ENCODE measurements around the gene PDIA2.
"Not testable (repeated sequence)": the region's sequence is repeated elsewhere in the genome, so short reads cannot be mapped to it uniquely, and the experiment has no call there.

- not testable (repeated sequence) for TF ChIP-seq CTCF, POLR2AphosphoS5 (IDR thresholded peaks at IDR 0.05)
Measured at GRCh38 chr16:258091-258490, 24.9 kb upstream of the PDIA2 start.
